K562 (cell line): Measurements from ENCODE around the gene HPS1. TPM values are rescaled to one million over a fixed set of nuclear protein-coding genes. Genes with fewer than 3 reads are reported as not detected.

Experiments used
- ATAC-seq: fragments of 200-7000 bp; cut with Tn5 transposase; 3 replicates; pipeline ENCODE4 v1.9.1; 2020; ENCODE audit warnings: moderate library complexity
- BruUV-seq: library from RNA; stranded (reverse); fragments of 400-500 nt; replicated peaks from 2 replicates; lab custom pipeline; 2021; lab: Mats Ljungman, UMichigan
- CTCF ChIA-PET: fragments of 300-600 bp; formaldehyde crosslinking; extraction: SDS; loops from one replicate; lab custom pipeline; 2021; ENCODE audit warnings: low intra/inter-chr PET ratio; lab: Yijun Ruan, JAX
- POLR2A ChIA-PET: fragments of 300-600, 350-650 bp; sonication (Branson Sonifier 250); formaldehyde crosslinking; extraction: SDS; loops from one replicate; lab custom pipeline; 2021; ENCODE audit warnings: antibody characterized with exemption, inconsistent platforms; lab: Yijun Ruan, JAX
- DNase-seq, 4 experiments: peaks; one replicate each; pipeline versions ENCODE4 v3.0.0 to v3.0.0-alpha.2; 2011 to 2018; ENCODE audit warnings: low spot score in 3 of 4, mixed read lengths in 3 of 4; ENCODE audit errors: extremely low read depth in 1 of 4
- FAIRE-seq: peaks from 2 replicates; lab custom pipeline; 2011; peaks lifted over from hg19 to GRCh38; lab: Jason Lieb, UNC
- H2AFZ ChIP-seq: 2 replicates; pipeline ENCODE4 v1.6.0; 2011; ENCODE audit warnings: low read depth, low read length, control low read depth, inconsistent platforms
- H3K27ac ChIP-seq: fragments of 200-600 bp; 3 replicates; pipeline ENCODE4 v1.8.0; 2011; ENCODE audit warnings: low read depth, mild to moderate bottlenecking, control low read depth, inconsistent platforms, low read length, moderate library complexity, mixed read lengths; ENCODE audit errors: extremely low read depth
- H3K27me3 ChIP-seq, 2 experiments: fragments of 300-600 bp in 1 of 2; 2 replicates in 1 of 2; 3 replicates in 1 of 2; pipeline versions ENCODE4 v1.6.0 to v1.8.0; 2011; ENCODE audit warnings: inconsistent platforms in 2 of 2, low read length in 2 of 2, mild to moderate bottlenecking in 1 of 2, mixed read lengths in 1 of 2, moderate library complexity in 1 of 2; ENCODE audit not compliant: control insufficient read depth in 2 of 2, insufficient read depth in 2 of 2
- H3K36me3 ChIP-seq: fragments of 300-600 bp; 3 replicates; pipeline ENCODE4 v1.8.0; 2011; ENCODE audit warnings: mild to moderate bottlenecking, low read length, inconsistent platforms; ENCODE audit not compliant: control insufficient read depth, insufficient read depth
- H3K4me1 ChIP-seq, 2 experiments: fragments of 200-600 bp in 1 of 2; replicated peaks in 1 of 2; 2 replicates in 1 of 2; 3 replicates in 1 of 2; pipeline versions ENCODE4 v1.5.1 to v1.8.0; 2011; ENCODE audit warnings: inconsistent platforms in 2 of 2, low read length in 2 of 2, mild to moderate bottlenecking in 1 of 2, mixed read lengths in 1 of 2, moderate library complexity in 1 of 2; ENCODE audit not compliant: control insufficient read depth in 2 of 2, insufficient read depth in 2 of 2
- H3K4me2 ChIP-seq: 2 replicates; pipeline ENCODE4 v1.6.1; 2011; ENCODE audit warnings: low read length, control low read depth, inconsistent platforms, mixed read lengths; ENCODE audit not compliant: insufficient read depth
- H3K4me3 ChIP-seq: fragments of 200-600 bp; sonication (generic), shearing (Covaris generic); 2 replicates; pipeline ENCODE4 v1.5.1; 2016; ENCODE audit warnings: control low read depth, inconsistent platforms
- H3K79me2 ChIP-seq: fragments of 200-600 bp; 3 replicates; pipeline ENCODE4 v1.8.0; 2011; ENCODE audit warnings: low read length, inconsistent platforms; ENCODE audit not compliant: control insufficient read depth, insufficient read depth
- H3K9ac ChIP-seq, 2 experiments: 2 replicates each; pipeline versions ENCODE4 v1.6.0 to v1.6.1; 2011; ENCODE audit warnings: low read depth in 2 of 2, low read length in 2 of 2, control low read depth in 1 of 2, inconsistent platforms in 1 of 2, mild to moderate bottlenecking in 1 of 2, mixed read lengths in 1 of 2; ENCODE audit not compliant: insufficient read depth in 1 of 2
- H3K9me1 ChIP-seq: one replicate; pipeline ENCODE4 v1.6.0; 2011; ENCODE audit warnings: inconsistent platforms, mild to moderate bottlenecking, low read length, moderate library complexity; ENCODE audit not compliant: control insufficient read depth, insufficient read depth
- H3K9me3 ChIP-seq: replicated peaks from 2 replicates; pipeline ENCODE4 v1.5.1; 2011; ENCODE audit warnings: low read depth, low read length, inconsistent platforms; ENCODE audit not compliant: control insufficient read depth, insufficient read depth
- H4K20me1 ChIP-seq: replicated peaks from 2 replicates; pipeline ENCODE4 v1.6.1; 2011; ENCODE audit warnings: low read length, inconsistent platforms, mixed read lengths; ENCODE audit not compliant: control insufficient read depth, insufficient read depth
- MCM7 ChIP-seq, 2 experiments: fragments of 450-650 bp; IDR thresholded peaks; 2 replicates each; pipeline ENCODE4 v1.6.1; 2016 to 2018
- POLR2AphosphoS2 ChIP-seq: IDR thresholded peaks from 2 replicates; pipeline ENCODE4 v1.6.1; 2012; ENCODE audit warnings: low read length, improper control_type of control experiment
- RBM25 ChIP-seq: fragments of 200-400 bp; formaldehyde crosslinking; IDR thresholded peaks from 2 replicates; pipeline ENCODE4 v1.6.1; 2018; ENCODE audit warnings: low read length, low read depth, moderate library complexity; ENCODE audit not compliant: severe bottlenecking
- TFAP4 ChIP-seq: sonication (generic); formaldehyde crosslinking; IDR thresholded peaks from 2 replicates; pipeline ENCODE4 v1.8.0; 2022; ENCODE audit warnings: missing genetic modification reagents, mild to moderate bottlenecking, moderate library complexity, borderline replicate concordance
- WGBS: fragments of 100-300 bp; shearing (Covaris generic); methylation state at CpG from one replicate; pipeline ENCODE4 v1.1.6; 2016; ENCODE audit warnings: low coverage, mixed read lengths; ENCODE audit not compliant: insufficient coverage; ENCODE audit errors: missing lambda C conversion rate; 5-methylcytosine and 5-hydroxymethylcytosine counted together
- in situ Hi-C: fragments of 300-500 bp; cut with MboI; formaldehyde crosslinking; loops from 4 replicates; pipeline ENCODE4 v1.15.0; 2018; ENCODE audit warnings: inconsistent platforms, mixed read lengths
- intact Hi-C: fragments of 100-400 bp; cut with micrococcal nuclease; formaldehyde crosslinking; loops from 2 replicates; pipeline ENCODE4 v1.14.2; 2022
- polyA plus RNA-seq, 8 experiments: library from polyadenylated mRNA; depleted of rRNA in 4 of 8; stranded (reverse) in 5 of 8; unstranded in 3 of 8; fragments of >200 nt; fragmentation: Nextera tagmentation in 2 of 8; fragmentation: Illumina TruSeq in 1 of 8; extraction: Ambion mirVana in 2 of 8; extraction: Trizol in 1 of 8; gene quantifications; 2 replicates each; pipeline versions ENCODE4 v1.2.1 to v1.2.3, GENCODE V29; 2011 to 2014; ENCODE audit warnings: inconsistent platforms in 1 of 8, missing spikeins in 1 of 8
- total RNA-seq, 7 experiments: library from RNA; depleted of rRNA in 6 of 7; stranded (reverse); fragments of >200 nt in 6 of 7; fragmentation: Illumina TruSeq in 2 of 7; extraction: Trizol in 2 of 7; gene quantifications; 2 replicates each; pipeline versions ENCODE4 v1.2.1 to v1.2.3, GENCODE V29; 2011 to 2021; ENCODE audit warnings: low replicate concordance in 1 of 7

Gene HPS1
- total and polyA plus RNA-seq, 9 of the 15 experiments (the other 6 are each of a cell fraction or from before 2014, with no cell fraction given), result 18.1 to 43.6 (median 26.3) TPM

- Histone ChIP-seq H3K9me1 (no peaks in the 10 kb centered on the region), H2AFZ (no peak overlapping the region), H3K4me1 (no peaks in the 10 kb centered on the region), H3K9me3 (no peaks in the 10 kb centered on the region), H4K20me1 (no peaks in the 10 kb centered on the region), H3K79me2 (no peaks in the 10 kb centered on the region), H3K36me3 (peaks cover 73% of the 10 kb centered on the region; the same call in 2 of the 3 replicates), H3K4me2 (no peak overlapping the region), H3K9ac (no peak overlapping the region), H3K27me3 (no peaks in the 10 kb centered on the region), H3K27ac (no peak overlapping the region), H3K4me3 (no peak overlapping the region)
- BruUV-seq, result no TSS peak
- no peak for DNase-seq
- in situ Hi-C loops (no loop called here), intact Hi-C loops (no loop called here)
- TF ChIP-seq RBM25, result no peak
- ATAC-seq, result no peak
- ChIA-PET POLR2A (interaction anchor here (1.6 kb wide), 1 partner anchor 11 kb away, joined by 4 read pairs; no protein-coding TSS in a partner anchor), CTCF (no interaction called here)
- 97% methylated on average over 13 of the region's 21 CpGs for WGBS
- FAIRE-seq, result no peak
Measured at GRCh38 chr10:98433881-98434732, 12.6 kb downstream of the HPS1 start.

GRCh38 chr10:98433371-98433770 lies 13.4 kb downstream of the HPS1 start:
- Histone ChIP-seq H4K20me1 (no peaks in the 10 kb centered on the region), H3K9me3 (no peaks in the 10 kb centered on the region), H3K79me2 (no peaks in the 10 kb centered on the region), H3K27me3 (no peaks in the 10 kb centered on the region), H3K27ac (no peak overlapping the region), H3K9ac (no peak overlapping the region), H3K4me1 (no peaks in the 10 kb centered on the region), H2AFZ (no peak overlapping the region), H3K4me3 (no peak overlapping the region), H3K9me1 (no peaks in the 10 kb centered on the region), H3K4me2 (no peak overlapping the region), H3K36me3 (peaks cover 72% of the 10 kb centered on the region; the same call in 2 of the 3 replicates)
- intact Hi-C loops, result no loop called here
- in situ Hi-C loops, result no loop called here
- no peak for ATAC-seq
- CTCF ChIA-PET, result no interaction called here
- WGBS, result 88% methylated on average over 1 of the region's 1 CpG
- no peak for FAIRE-seq
- TF ChIP-seq POLR2AphosphoS2 (no peak), MCM7 (IDR thresholded peaks at IDR 0.05) (no peak), TFAP4 (CRISPR knock-in tag) (no peak)
- BruUV-seq, result no TSS peak
- no peak for DNase-seq
- POLR2A ChIA-PET, result no interaction called here
